ENCODE measurements around the gene NPW. TPM values are rescaled to one million over a fixed set of nuclear protein-coding genes. Genes with fewer than 3 reads are reported as not detected.
"Not testable (repeated sequence)": the region's sequence is repeated elsewhere in the genome, so short reads cannot be mapped to it uniquely, and the experiment has no call there.

NPW gene
- total RNA-seq, 2 experiments from 2014 or later, result 24.3 to 28.3 TPM

DNA sequence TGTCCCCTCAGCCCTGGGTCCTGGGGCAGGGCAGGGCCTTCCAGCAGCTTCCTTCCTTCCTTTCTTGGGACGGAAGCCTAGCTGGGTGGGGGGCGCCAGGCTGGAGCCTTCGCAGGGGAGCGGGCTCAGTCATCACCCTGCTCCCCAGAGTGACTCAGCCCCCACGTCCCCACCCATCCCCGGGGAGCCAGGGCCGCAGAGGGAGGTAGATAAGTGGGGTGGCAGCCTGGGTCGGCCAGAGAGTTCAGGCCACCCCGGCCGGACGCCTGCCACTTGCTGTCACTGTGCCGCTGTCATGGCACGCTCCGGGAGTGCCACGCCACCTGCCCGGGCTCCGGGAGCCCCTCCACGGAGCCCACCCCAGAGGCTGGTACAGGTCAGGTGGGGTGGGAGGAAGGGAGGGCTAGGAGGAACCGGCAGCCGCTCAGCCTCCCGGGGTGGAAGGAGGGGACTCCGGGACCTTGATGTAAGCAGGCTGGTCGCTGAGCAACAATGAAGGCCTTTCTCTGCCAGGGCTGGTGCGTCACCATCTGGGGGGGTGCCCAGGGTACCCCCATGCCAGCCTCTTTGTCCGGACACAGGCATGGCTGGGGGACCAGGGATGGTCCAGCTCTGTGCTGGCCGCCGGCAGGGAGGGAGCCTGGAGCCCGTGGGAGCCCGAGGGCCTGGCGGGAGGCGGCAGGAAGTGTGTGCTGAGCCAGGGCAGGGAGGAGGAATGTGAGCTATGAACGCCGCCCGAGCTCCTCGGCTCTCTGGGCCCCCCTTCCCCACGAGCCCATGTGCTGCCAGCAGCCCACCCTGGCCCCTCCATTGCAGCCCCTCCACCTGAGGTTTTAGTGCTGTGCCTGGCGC is 13.7 kb downstream of the NPW start:
- H3K27ac Mint-ChIP-seq, result no peak overlapping the region
- H3K4me1 Mint-ChIP-seq (ENCODE audit: low read depth), result no peaks in the 10 kb centered on the region
- peak; percentile 29 for DNase-seq
- no peaks in the 10 kb centered on the region for H3K27me3 Mint-ChIP-seq
- CTCF ChIA-PET, result interaction anchor here (1.0 kb wide), 1 partner anchor 11 kb away, joined by 3 read pairs; no protein-coding TSS in a partner anchor
- no peak overlapping the region for H3K4me3 Mint-ChIP-seq
- POLR2A ChIA-PET, result interaction anchor here (0.7 kb wide), 1 partner anchor 106 kb away, joined by 3 read pairs; no protein-coding TSS in a partner anchor
- intact Hi-C loops (cut with micrococcal nuclease), result no loop called here
- no peaks in the 10 kb centered on the region for H3K36me3 Mint-ChIP-seq (ENCODE audit: low read depth)
- no peak for TF ChIP-seq CTCF (IDR thresholded peaks at IDR 0.05)
- ATAC-seq, result peak; percentile 37
- H3K9me3 Mint-ChIP-seq, result no peaks in the 10 kb centered on the region

- H3K4me3 Mint-ChIP-seq; intact Hi-C loops (cut with micrococcal nuclease): not testable (repeated sequence)
These were observed 14.5 kb downstream of the NPW start for GRCh38 chr16:2033909-2034695.

GRCh38 chr16:2034696-2035430 is 15.3 kb downstream of the NPW start:
- H3K27me3 Mint-ChIP-seq, result no peaks in the 10 kb centered on the region
- intact Hi-C loops (cut with micrococcal nuclease), result no loop called here
- no peak overlapping the region for H3K4me3 Mint-ChIP-seq
- CTCF ChIA-PET, result no interaction called here
- no peak for TF ChIP-seq CTCF (IDR thresholded peaks at IDR 0.05)
- H3K27ac Mint-ChIP-seq, result no peak overlapping the region
- DNase-seq, result no peak
- no peaks in the 10 kb centered on the region for H3K36me3 Mint-ChIP-seq (ENCODE audit: low read depth)
- H3K9me3 Mint-ChIP-seq, result no peaks in the 10 kb centered on the region
- no peaks in the 10 kb centered on the region for H3K4me1 Mint-ChIP-seq (ENCODE audit: low read depth)
- POLR2A ChIA-PET, result no interaction called here
- ATAC-seq, result no peak

More at GRCh38 chr16:2033909-2034695, 14.5 kb downstream of the NPW start:
- H3K27me3 Mint-ChIP-seq; H3K9me3 Mint-ChIP-seq; H3K4me1 Mint-ChIP-seq (ENCODE audit: low read depth); H3K36me3 Mint-ChIP-seq (ENCODE audit: low read depth); DNase-seq; H3K27ac Mint-ChIP-seq; POLR2A ChIA-PET: not testable (repeated sequence)
- peak; percentile 18 for ATAC-seq
- CTCF ChIA-PET, result interaction anchor here (1.0 kb wide), 1 partner anchor 12 kb away, joined by 3 read pairs; no protein-coding TSS in a partner anchor

GRCh38 chr16:2035431-2036199 is 16.0 kb downstream of the NPW start:
- ChIA-PET POLR2A (no interaction called here), CTCF (interaction anchor here (0.8 kb wide), 1 partner anchor 13 kb away, joined by 3 read pairs; no protein-coding TSS in a partner anchor)
- Mint-ChIP-seq H3K27me3 (no peaks in the 10 kb centered on the region), H3K36me3 (ENCODE audit: low read depth) (no peaks in the 10 kb centered on the region), H3K4me3 (no peak overlapping the region), H3K4me1 (ENCODE audit: low read depth) (no peaks in the 10 kb centered on the region), H3K9me3 (no peaks in the 10 kb centered on the region), H3K27ac (no peak overlapping the region)
- DNase-seq, result no peak
- no peak for TF ChIP-seq CTCF (IDR thresholded peaks at IDR 0.05)
- intact Hi-C loops (cut with micrococcal nuclease), result no loop called here
- ATAC-seq, result no peak

Data from activated CD8-positive, alpha-beta T cell treated with anti-CD3 and anti-CD28 coated beads for 36 hours (primary cell).